A673 (cell line): ENCODE data around the gene MC3R. TPM values are rescaled to one million over a fixed set of nuclear protein-coding genes. Genes with fewer than 3 reads are reported as not detected.

Experiments used
- BruUV-seq: library from RNA; stranded (reverse); fragments of 400-500 nt; replicated peaks from 2 replicates; lab custom pipeline; 2021; lab: Mats Ljungman, UMichigan
- CTCF ChIA-PET: fragments of 300-600 bp; sonication (Branson Sonifier 250); formaldehyde crosslinking; loops from one replicate; lab custom pipeline; 2022; ENCODE audit warnings: antibody characterized with exemption; lab: Charles Lee
- POLR2A ChIA-PET: fragments of 300-600 bp; sonication (Branson Sonifier 250); formaldehyde crosslinking; loops from one replicate; lab custom pipeline; 2022; ENCODE audit warnings: antibody characterized with exemption; ENCODE audit not compliant: low non-redundant PET; lab: Charles Lee
- DNase-seq: peaks from one replicate; pipeline ENCODE4 v3.0.0-alpha.2; 2015; ENCODE audit warnings: low spot score
- H3K27ac ChIP-seq: fragments of 200-600 bp; sonication (generic); 2 replicates; pipeline ENCODE4 v1.5.1; 2016; ENCODE audit warnings: mixed run types, low read depth, mild to moderate bottlenecking, mixed read lengths, antibody characterized with exemption, low read length; ENCODE audit not compliant: poor library complexity, severe bottlenecking
- H3K27me3 ChIP-seq: fragments of 200-600 bp; sonication (generic); replicated peaks from 2 replicates; pipeline ENCODE4 v1.6.1; 2017; ENCODE audit warnings: mixed run types, low read depth, mild to moderate bottlenecking, mixed read lengths, antibody characterized with exemption, low read length; ENCODE audit not compliant: insufficient read depth, poor library complexity
- H3K36me3 ChIP-seq: fragments of 200-600 bp; sonication (generic); 2 replicates; pipeline ENCODE4 v1.6.1; 2016; ENCODE audit warnings: mixed run types, mild to moderate bottlenecking, mixed read lengths, antibody characterized with exemption, low read length; ENCODE audit not compliant: insufficient read depth, poor library complexity, severe bottlenecking
- H3K4me1 ChIP-seq: fragments of 200-600 bp; sonication (generic); 2 replicates; pipeline ENCODE4 v1.6.1; 2017; ENCODE audit warnings: mixed run types, mild to moderate bottlenecking, mixed read lengths, antibody characterized with exemption, low read length; ENCODE audit not compliant: insufficient read depth, poor library complexity, severe bottlenecking
- H3K4me3 ChIP-seq: fragments of 200-600 bp; sonication (generic); 2 replicates; pipeline ENCODE4 v1.5.1; 2016; ENCODE audit warnings: low read depth, mixed run types, mild to moderate bottlenecking, mixed read lengths, low read length; ENCODE audit not compliant: poor library complexity, severe bottlenecking
- H3K9me3 ChIP-seq: fragments of 200-600 bp; sonication (generic); 2 replicates; pipeline ENCODE4 v1.6.1; 2016; ENCODE audit warnings: mixed run types, low read depth, mild to moderate bottlenecking, mixed read lengths, antibody characterized with exemption, low read length; ENCODE audit not compliant: poor library complexity, severe bottlenecking
- CTCF ChIP-seq: fragments of 300-800, 200-600 bp; sonication (generic); conservative IDR thresholded peaks from 2 replicates; pipeline ENCODE4 v1.5.1; 2017; ENCODE audit warnings: low read depth, mild to moderate bottlenecking, antibody characterized with exemption, low read length, moderate library complexity, mixed read lengths
- EZH2 ChIP-seq: fragments of 200-600 bp; sonication (generic); IDR thresholded peaks from 2 replicates; pipeline ENCODE4 v1.6.1; 2017; ENCODE audit warnings: borderline replicate concordance, low read depth, mild to moderate bottlenecking, mixed read lengths, antibody characterized with exemption, low read length; ENCODE audit not compliant: poor library complexity, severe bottlenecking
- intact Hi-C: fragments of 100-400 bp; cut with micrococcal nuclease; formaldehyde crosslinking; loops from one replicate; pipeline ENCODE4 v1.10.0; 2022; ENCODE audit not compliant: unreplicated experiment
- total RNA-seq: library from RNA; stranded (reverse); gene quantifications from 2 replicates; pipeline ENCODE4 v1.2.3, GENCODE V29; 2021

MC3R gene
- total RNA-seq, 1 experiment from 2014 or later: not detected

- intact Hi-C loops: no loop called here
- no TSS peak for BruUV-seq
- no peaks in the 10 kb centered on the region for H3K4me1 ChIP-seq
- CTCF ChIA-PET: no interaction called here
- no peaks in the 10 kb centered on the region for H3K27me3 ChIP-seq
- TF ChIP-seq CTCF (no peak), EZH2 (no peak)
- H3K4me3 ChIP-seq: no peak overlapping the region
- DNase-seq: no peak
- POLR2A ChIA-PET: no interaction called here
- H3K9me3 ChIP-seq: peaks cover 5% of the 10 kb centered on the region
- H3K27ac ChIP-seq: no peak overlapping the region
- H3K36me3 ChIP-seq: no peaks in the 10 kb centered on the region
These were observed 18.7 kb upstream of the MC3R start for GRCh38 chr20:56229812-56230211.

GRCh38 chr20:56234110-56234509 is 14.4 kb upstream of the MC3R start:
- no TSS peak for BruUV-seq
- TF ChIP-seq CTCF (no peak), EZH2 (no peak)
- intact Hi-C loops: no loop called here
- Histone ChIP-seq H3K27ac (no peak overlapping the region), H3K36me3 (no peaks in the 10 kb centered on the region), H3K4me3 (no peak overlapping the region), H3K4me1 (no peaks in the 10 kb centered on the region), H3K9me3 (peaks cover 5% of the 10 kb centered on the region), H3K27me3 (no peaks in the 10 kb centered on the region)
- no peak for DNase-seq
- ChIA-PET CTCF (no interaction called here), POLR2A (no interaction called here)

- no peak overlapping the region for H3K27ac ChIP-seq
- no peaks in the 10 kb centered on the region for H3K36me3 ChIP-seq
- no peaks in the 10 kb centered on the region for H3K4me1 ChIP-seq
- DNase-seq: no peak
- BruUV-seq: no TSS peak
- no peak overlapping the region for H3K4me3 ChIP-seq
- ChIA-PET CTCF (no interaction called here), POLR2A (no interaction called here)
- H3K9me3 ChIP-seq: peaks cover 5% of the 10 kb centered on the region
- intact Hi-C loops: no loop called here
- TF ChIP-seq CTCF (no peak), EZH2 (no peak)
- no peaks in the 10 kb centered on the region for H3K27me3 ChIP-seq
These were observed 11.2 kb upstream of the MC3R start for GRCh38 chr20:56237335-56237734.
